ENCODE results near the gene ZKSCAN3.
"Not testable (repeated sequence)": the region's sequence is repeated elsewhere in the genome, so short reads cannot be mapped to it uniquely, and the experiment has no call there.

The ZKSCAN3 gene

DNA sequence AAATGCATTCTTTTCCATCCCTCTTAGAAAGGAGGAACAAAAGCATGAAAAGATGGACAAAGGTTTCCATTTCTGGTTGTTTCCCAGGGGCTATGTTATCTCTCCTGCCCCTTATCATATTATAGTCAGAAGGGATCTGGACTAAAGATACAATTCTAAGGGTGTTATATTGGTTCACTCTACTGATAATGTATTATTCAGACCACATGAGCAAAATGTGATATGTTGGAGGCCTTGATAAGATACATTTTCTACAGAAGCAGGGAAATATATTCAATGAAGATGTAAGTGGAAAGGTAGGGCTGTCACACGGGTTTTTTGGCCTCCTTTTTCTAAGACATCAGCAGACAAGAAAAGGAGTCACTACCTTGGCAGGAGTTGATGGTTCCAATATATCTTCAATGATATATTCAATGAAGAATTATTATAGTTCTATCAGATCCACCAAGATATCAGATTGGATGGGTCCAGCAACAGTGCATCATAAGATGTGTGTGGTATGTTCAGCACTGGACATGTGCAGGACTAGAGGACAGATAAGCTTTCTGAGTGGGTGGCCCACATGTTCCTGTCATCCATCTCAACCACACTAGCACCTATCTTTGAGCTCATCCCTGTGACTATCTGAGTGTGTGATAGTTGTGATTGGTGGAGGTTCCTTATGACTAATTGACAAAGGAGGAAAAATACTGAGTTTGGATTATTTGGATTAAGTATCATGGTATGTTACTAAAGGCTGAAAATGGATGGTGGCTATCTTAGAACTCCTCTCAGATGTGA lies 5.7 kb upstream of the ZKSCAN3 start:
- no peak for DNase-seq

DNA sequence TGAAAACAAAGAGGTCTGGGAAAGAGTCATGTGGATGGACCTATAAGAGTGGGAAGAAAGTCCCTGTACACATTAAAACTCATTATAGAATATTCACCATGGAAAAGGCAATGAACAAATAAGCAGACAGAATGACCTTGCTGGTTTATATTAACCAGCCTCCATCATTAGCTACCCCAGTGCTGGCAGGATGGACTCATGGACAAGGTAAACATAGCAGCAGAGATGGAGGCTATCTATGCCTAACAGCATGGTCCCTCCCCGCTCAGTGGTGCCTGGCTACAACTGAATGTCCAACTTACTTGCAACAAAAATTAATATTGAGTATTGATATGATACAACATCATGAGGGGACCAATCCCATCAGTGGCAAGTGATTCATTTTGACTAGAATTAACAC lies 4.5 kb upstream of the ZKSCAN3 start:
- DNase-seq, result no peak

DNA sequence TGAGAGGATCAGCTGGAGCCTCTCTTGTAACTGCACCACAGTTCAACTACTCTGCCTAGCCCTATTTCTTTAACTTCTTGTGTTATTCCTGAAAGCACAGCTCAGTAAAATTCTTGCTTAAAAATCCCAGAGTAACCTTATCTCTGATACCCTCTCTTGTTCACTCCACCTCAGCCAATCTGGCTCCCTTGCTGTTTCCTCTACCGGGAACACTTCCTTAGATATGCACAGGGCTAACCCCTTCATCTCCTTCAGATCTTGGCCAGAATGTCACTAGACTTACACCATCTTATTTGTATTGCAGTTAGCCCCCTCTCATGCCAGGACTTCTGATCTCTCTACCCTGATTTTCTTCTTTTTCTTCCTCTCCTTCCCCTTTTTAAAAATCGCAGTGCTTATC lies 2.6 kb upstream of the ZKSCAN3 start:
- DNase-seq, result no peak

- DNase-seq, result no peak
These were observed 329 bp upstream of the ZKSCAN3 start for GRCh38 chr6:28349344-28349891.

GRCh38 chr6:28351087-28351486 lies 1.3 kb downstream of the ZKSCAN3 start:
- DNase-seq, result no peak

DNA sequence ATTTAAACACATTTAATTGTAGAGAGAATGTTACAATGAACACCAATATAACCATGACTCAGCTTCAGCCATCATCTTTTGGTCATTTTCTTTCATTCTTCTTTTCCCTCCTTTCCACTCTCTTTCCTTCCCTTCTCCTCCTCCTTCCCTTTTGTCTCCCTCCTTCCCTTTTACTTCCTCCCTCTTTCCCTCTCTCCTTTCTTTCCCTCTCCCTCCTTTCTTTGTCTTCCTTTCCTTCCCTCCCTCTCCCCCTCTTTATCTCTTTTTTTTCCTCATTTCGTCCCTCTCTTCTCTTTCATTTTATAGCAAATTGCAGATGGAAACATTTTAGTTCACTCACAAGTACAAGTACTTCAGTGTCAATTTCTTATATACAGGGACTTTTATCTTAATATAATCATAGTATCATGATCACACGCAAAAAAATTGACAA lies 1.8 kb downstream of the ZKSCAN3 start:
- DNase-seq, result no peak

DNA sequence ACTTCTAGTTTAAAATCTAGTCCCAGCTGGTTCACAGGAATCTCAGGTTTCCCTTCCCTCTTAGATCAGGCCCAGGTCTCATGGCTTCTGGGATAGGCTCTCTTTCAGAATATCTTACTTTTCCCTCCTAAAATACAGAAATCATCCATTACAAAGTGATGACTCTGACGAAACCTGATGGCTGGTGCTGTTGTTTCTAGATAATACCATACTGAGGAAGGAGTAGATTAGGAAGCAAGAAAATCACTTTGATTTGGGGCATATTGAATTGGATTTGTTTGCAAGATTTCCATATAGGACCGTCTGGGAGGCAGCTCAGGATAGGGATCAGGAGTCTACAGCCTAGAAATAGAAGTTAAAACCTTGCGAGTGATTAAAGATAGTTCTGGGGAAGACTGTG lies 3.6 kb downstream of the ZKSCAN3 start:
- no peak for DNase-seq

- DNase-seq, result no peak
These were observed 4.4 kb downstream of the ZKSCAN3 start for GRCh38 chr6:28353981-28354676.

DNA sequence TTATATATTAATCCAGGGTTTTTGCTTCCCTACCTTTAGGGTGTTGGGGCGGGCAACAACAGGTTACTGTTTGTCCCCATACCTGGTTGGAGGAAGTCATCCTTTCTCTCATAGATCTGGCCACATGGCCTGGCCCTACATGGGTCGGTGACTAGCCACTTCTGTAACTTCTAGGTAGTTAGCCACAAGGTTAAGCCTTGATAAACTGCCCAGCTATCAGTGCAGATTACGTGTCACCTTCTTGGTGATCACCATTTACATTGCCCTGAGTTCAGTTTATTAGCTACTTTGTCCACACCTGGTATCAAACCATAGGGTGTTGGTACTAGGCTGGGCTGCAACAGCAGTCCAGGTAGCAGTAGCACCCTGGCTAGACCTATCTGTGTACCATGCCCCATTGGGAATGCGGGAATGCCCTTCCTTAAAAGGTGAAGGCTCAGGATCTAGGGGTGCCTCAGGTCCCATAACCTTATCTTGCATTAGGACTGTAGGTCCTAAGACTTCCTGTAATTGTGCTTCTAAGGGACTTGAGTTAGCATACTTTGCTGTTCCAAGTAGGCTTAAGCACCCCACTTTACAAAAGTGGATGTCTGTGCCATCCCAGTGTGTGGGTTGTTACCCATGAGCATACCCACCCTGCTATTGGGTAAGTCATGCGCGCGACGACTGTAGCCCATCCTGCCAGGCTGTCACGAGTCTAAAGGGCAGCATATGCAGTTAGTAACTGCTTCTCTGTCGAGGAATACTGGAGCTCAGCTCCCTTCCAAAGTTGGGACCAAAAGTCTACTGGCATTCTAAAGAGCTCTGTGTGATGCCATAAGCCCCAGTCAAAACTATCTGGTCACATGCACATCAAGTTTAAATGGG lies 5.2 kb downstream of the ZKSCAN3 start:
- no peak for DNase-seq

DNA sequence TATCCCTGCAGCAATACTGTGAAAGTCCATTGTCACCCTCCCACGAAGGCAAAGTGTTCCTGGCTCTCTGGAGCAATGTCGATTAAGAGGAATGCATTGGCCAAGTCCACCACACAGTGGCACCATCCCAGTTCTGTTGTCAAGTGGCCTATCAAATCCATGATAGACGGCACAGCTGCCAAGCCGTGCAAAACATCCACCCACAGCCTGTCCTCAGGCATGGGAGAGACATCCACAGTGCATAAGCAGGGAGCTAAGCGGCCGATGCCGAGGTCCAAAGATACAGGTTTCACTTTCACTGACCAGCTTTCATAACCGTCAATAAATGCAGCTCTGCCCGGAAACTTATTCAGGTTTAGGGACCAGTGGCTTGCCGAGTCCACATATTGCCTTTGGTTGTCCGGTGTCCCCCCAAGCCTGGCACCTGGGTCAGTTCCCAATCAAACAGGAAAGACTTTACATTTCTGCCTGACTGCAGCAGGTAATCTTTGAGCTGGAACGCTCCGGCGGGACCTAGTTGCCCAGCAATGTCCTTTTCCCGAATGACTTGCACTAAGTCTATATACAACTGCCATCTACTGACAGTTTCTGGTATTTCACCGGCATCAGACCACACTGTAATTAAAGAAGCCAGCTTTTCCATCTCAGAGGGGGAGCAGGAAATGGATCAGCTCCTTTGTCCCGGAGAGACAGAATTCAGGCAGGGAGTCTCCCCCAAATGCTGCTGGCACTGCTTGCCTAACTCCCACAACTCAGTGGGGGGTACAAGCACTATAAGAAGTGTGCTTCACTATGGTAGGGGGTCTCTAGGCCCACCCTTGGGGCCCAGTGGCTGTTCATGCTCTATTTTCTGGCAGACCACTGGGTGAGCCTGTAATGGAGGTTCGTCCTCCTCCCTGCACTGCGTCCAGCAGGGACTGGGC lies 6.3 kb downstream of the ZKSCAN3 start:
- peak; percentile 52 to 68 for DNase-seq

DNA sequence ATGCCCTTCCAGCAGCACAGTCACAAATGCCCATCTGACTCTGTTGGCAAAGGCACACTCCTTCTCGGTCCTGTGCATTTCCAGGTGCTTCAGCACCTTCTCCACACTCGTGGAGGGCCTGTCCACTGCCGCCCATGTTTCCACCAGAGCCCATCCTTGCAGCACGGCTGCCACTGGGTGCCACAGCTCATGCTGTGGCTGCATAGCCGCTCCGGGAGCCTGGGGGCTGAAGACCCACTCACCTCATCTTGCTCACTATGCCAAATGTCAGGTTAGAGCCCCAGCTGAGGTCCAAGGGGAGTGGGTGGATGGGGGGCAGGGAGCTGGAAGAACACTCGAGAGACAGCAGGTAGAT lies 6.9 kb downstream of the ZKSCAN3 start:
- no peak for DNase-seq

GRCh38 chr6:28357036-28357435 lies 7.3 kb downstream of the ZKSCAN3 start:
- no peak for DNase-seq

GRCh38 chr6:28359562-28359961 lies 9.8 kb downstream of the ZKSCAN3 start:
- DNase-seq, result not testable (repeated sequence)

GRCh38 chr6:28360961-28361360 lies 11.2 kb downstream of the ZKSCAN3 start:
- no peak for DNase-seq

DNA sequence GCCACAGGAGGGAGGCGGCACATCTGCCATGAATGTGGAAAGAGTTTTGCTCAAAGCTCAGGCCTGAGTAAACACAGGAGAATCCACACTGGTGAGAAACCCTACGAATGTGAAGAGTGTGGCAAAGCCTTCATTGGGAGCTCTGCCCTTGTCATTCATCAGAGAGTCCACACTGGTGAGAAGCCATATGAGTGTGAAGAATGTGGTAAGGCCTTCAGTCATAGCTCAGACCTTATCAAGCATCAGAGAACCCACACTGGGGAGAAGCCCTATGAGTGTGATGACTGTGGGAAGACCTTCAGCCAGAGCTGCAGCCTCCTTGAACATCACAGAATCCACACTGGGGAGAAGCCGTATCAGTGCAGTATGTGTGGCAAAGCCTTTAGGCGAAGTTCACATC lies 15.8 kb downstream of the ZKSCAN3 start:
- not testable (repeated sequence) for DNase-seq

- DNase-seq, result no peak
These were observed 18.8 kb downstream of the ZKSCAN3 start for GRCh38 chr6:28368522-28368921.

GRCh38 chr6:28369463-28369862 lies 19.7 kb downstream of the ZKSCAN3 start:
- DNase-seq, result no peak

DNA sequence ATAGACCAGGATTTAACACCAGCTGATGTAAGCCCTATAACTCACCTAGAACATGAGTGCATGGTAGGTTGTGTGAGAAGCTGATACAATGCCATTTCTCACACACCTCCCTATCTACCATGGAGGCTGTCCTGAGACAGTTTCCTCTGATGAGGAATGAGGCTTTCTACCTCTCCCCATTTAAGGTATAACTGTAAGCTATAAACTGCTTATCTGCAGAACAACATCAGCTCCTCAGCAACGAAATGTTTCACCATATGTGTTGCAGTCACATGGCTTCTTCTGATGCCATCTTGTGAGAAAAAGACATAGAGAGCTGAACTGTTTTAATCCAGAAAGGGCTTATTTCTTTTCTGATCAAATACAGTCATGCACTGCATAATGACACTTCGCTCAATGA lies 20.7 kb downstream of the ZKSCAN3 start:
- no peak for DNase-seq

GRCh38 chr6:28371280-28371679 lies 21.5 kb downstream of the ZKSCAN3 start:
- DNase-seq, result no peak

- DNase-seq, result no peak
These were observed 22.1 kb downstream of the ZKSCAN3 start for GRCh38 chr6:28371706-28372451.

DNA sequence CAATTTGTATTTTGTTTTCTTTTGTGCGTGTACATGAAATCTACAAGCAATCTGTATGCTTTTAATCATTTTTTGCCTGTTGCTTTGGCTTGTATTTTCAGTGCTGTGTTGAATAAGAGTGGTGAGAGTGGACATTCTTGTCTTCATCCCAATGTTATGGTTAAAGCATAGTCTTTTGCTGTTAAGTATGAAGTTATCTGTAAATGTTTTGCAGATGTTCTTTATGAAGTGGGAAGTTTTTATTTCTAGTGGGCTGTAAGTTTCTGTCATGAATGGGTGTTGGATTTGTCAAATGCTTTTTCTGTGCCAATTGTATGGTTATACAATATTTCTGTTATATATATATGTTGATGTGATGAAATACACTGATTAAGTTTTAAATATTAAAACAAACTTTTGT lies 24.2 kb downstream of the ZKSCAN3 start:
- no peak for DNase-seq
